ENCODE measurements around the gene NDST1.

DNA sequence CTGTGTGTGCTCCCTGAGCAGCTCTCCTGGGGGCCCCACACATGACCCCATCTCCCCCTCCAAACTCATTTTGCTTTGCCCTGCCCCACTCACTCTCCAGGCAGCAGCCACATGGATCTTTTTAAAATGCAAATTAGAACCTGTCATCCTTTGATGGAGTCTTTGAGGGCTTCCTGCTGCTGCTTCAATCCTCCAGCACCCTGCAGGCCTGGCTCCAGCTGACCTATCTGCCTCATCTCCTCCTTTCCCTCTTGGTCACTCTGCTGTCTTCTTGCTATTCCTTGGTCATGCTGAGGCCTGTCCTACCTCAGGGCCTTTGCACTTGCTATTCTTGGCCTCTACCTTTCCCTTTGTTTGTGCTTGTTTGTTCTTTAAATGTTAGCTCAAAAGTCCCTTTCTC is 17.9 kb downstream of the NDST1 start:
- no peak for TF ChIP-seq CTCF (IDR thresholded peaks at IDR 0.05)
- no peak for TF ChIP-seq CEBPB (IDR thresholded peaks at IDR 0.05)
- TF ChIP-seq POLR2A (IDR thresholded peaks at IDR 0.05; ENCODE audit: low read length) = no peak
- TF ChIP-seq REST (IDR thresholded peaks at IDR 0.05) = no peak
- no peak for TF ChIP-seq SMC3 (IDR thresholded peaks at IDR 0.05)
- no peak for TF ChIP-seq HDAC2 (IDR thresholded peaks at IDR 0.05)
- no peak for TF ChIP-seq KDM5A (IDR thresholded peaks at IDR 0.05)
- no peak for TF ChIP-seq HOXA7 (CRISPR knock-in tag; IDR thresholded peaks at IDR 0.05)
- TF ChIP-seq ESRRA (IDR thresholded peaks at IDR 0.05; ENCODE audit: borderline replicate concordance, low read length) = no peak
- TF ChIP-seq, protein P1, sequence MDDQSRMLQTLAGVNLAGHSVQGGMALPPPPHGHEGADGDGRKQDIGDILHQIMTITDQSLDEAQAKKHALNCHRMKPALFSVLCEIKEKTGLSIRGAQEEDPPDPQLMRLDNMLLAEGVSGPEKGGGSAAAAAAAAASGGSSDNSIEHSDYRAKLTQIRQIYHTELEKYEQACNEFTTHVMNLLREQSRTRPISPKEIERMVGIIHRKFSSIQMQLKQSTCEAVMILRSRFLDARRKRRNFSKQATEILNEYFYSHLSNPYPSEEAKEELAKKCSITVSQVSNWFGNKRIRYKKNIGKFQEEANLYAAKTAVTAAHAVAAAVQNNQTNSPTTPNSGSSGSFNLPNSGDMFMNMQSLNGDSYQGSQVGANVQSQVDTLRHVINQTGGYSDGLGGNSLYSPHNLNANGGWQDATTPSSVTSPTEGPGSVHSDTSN (IDR thresholded peaks at IDR 0.05) = no peak
- TF ChIP-seq MAX (IDR thresholded peaks at IDR 0.05) = no peak
- TF ChIP-seq NR3C1 (IDR thresholded peaks at IDR 0.05) = no peak
- no peak for TF ChIP-seq CBX2 (IDR thresholded peaks at IDR 0.05; ENCODE audit: borderline replicate concordance, low read depth)
